GM12872 (cell line): ENCODE measurements around the gene SEC16A.

Experiments used
- TF ChIP-seq, protein P1 (sequence below): IDR thresholded peaks from 3 replicates; pipeline ENCODE4 v1.5.1; 2011; ENCODE audit warnings: low read depth, mild to moderate bottlenecking, low read length, moderate library complexity; ENCODE audit not compliant: insufficient read depth

SEC16A gene

DNA sequence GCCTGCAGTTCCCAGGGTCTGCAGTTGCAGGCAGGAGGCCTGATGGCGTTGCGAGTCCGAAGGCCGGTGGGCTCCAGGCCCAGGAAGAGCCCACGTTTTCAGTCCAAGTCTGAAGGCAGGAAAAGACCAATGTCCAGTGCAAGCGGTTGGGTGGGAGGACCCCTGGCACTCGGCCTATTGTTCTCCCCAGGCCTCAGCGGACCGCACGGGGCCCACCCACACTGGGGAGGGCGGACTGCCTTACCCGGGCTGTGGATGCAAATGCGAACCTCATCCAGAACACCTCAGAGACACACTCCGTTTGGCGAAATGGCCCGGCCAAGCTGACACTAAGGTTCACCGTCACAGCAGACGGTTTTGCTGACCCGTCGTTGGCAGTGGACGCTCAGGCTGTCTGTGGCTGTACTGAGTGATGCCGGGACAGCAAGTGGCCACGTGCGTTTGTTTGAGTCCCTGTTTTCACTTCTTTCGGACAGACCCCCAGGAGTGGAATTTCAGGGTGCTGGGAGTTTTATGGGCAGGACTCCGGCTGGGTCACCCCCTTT lies 10.2 kb upstream of the SEC16A start:
- TF ChIP-seq, protein P1, sequence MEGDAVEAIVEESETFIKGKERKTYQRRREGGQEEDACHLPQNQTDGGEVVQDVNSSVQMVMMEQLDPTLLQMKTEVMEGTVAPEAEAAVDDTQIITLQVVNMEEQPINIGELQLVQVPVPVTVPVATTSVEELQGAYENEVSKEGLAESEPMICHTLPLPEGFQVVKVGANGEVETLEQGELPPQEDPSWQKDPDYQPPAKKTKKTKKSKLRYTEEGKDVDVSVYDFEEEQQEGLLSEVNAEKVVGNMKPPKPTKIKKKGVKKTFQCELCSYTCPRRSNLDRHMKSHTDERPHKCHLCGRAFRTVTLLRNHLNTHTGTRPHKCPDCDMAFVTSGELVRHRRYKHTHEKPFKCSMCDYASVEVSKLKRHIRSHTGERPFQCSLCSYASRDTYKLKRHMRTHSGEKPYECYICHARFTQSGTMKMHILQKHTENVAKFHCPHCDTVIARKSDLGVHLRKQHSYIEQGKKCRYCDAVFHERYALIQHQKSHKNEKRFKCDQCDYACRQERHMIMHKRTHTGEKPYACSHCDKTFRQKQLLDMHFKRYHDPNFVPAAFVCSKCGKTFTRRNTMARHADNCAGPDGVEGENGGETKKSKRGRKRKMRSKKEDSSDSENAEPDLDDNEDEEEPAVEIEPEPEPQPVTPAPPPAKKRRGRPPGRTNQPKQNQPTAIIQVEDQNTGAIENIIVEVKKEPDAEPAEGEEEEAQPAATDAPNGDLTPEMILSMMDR, result no peak

DNA sequence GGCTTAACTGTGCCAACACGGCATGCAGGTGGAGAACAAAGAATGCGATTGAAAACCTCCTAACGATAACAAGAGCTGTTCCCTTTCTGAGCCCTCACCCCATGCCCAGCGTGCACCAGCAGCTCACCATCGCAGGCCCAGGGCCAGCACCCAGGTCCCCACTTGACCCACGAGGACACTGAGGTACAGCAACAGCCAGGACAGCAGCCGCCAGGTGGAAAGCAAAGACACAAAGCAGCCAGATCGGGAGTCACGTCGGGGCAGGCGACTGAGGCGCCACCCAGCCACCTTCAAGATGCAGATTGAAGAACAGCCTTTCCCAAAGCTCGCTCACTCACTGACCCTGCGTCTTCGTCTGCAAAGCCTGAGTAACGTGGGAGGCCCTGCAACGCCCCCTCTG lies 6.9 kb upstream of the SEC16A start:
- TF ChIP-seq, protein P1, result no peak

- TF ChIP-seq, protein P1, result peak; percentile 98
Measured at GRCh38 chr9:136488247-136489214, 5.7 kb upstream of the SEC16A start.

DNA sequence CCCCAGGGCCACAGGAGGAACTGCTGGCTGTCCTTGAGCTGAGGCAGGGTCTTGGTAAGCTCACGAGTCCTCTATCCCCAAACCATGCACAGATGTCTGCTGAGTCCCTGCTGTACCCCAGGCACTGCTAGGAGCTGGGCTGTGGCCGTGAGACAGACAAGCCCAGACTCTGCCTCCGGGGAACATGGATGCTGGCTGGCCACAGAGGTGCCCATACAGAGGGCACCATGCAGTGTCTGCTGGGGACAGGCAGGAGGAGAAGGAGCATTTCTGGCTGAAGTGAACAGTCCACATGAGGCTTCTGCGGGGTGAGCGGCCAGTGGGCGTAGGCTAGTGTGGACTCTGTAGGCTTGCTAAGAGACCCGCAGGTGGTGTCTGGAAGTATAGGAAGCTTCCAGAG lies 4.8 kb upstream of the SEC16A start:
- TF ChIP-seq, protein P1, result no peak

DNA sequence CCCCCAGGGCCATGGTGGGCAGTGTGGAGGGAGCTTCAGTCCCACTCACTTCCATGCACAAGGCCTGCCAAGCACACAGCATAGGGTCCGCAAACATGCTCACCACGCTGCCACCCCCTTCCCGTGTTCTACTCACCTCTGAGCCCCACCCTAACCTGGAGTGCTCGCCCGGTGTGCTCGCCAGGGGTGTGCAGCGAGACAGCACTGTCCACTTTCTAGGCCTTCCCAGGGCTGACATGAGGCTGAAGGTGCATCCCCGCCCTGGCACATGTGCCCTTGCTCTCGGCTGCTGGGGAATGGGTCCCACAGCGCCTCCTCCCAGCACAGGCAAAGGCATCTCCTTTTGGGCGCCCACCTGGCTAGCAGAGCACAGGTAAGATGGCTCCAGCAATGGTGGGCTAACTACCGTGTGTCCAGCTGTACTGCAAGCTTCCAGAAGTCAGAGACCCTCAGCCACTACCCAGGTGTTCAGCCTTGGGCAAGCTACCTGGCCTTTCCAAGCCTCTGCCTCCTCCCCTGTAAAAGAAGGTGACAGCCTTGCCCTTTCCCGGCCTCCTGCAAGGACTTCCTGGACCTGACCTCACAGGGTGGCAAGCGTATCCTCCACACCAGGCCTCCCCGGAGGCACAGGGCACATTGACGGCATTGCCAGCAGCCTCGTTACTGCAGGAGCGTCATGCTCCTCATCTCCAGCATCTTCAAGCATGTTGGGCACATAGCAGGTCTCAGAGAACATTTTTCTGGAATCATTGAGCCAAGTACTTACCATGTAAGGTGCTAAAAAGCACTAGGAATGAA lies 4.2 kb upstream of the SEC16A start:
- TF ChIP-seq, protein P1, result no peak

DNA sequence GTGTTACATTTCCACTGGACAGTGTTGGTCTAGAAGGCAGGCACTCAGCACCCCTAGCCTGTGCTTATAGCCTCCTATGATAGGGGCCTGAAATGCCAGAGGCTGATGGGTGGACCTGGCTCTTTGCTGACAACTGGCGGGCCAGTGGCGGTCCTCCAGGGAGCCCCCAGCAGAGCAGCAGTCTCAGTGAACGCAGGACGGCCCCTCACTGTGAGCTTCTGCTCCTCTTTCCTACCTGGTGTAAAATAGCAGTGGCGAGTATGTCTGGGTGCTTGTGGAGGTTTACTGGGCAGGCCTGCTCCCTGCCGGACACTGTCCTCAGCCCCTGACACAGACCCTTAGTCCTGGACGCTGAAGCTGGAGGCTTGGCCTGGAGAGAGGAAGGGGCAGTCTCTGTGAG lies 3.3 kb upstream of the SEC16A start:
- TF ChIP-seq, protein P1, result no peak
